HG02970 (cell line): ENCODE measurements around the gene MKI67.

Experiments
- ATAC-seq: cut with Tn5 transposase; IDR thresholded peaks from one replicate; pipeline ENCODE4 v1.9.1; 2021; ENCODE audit warnings: mild to moderate bottlenecking, moderate library complexity, moderate number of reproducible peaks; ENCODE audit not compliant: unreplicated experiment, low FRiP score

The MKI67 gene

DNA sequence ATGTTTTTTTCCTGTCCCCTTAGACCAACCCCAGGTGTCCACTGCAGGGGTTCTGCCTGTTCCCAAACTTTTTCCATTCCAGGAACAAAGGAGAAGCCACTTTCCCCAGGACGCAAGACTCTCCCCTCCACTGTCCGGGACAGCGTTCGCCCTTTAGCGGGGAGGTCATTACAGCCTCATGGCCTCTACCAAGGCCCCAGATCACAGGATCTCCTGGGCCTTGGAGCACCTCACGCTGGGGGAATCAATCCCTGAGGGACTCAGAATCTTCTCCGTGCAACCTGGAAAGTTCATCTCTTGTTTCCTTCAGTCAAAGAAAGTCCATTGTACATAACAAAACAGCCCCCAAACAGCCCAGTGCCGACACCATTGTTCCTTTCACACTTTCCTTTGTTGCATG lies 41.2 kb downstream of the MKI67 start:
- ATAC-seq = no peak

DNA sequence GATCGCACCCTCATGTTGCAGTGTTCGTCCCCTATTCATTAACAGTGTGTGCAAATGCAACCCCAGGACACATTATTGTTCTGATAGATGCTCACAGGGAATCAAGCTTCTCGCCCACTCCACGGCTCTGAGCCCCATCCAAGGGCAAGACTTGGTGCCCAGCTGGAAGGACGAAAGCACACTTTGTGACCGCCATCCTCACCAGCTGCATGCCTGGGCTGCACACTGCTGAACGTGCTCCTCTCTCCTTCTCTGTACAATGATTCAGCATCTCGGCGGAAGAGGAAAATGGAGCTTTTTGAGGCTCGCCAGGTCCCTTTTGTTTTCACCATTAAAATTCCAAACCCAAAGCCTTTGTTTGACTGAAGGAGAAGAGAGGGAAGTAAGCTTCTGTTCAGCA lies 41.9 kb downstream of the MKI67 start:
- no peak for ATAC-seq

DNA sequence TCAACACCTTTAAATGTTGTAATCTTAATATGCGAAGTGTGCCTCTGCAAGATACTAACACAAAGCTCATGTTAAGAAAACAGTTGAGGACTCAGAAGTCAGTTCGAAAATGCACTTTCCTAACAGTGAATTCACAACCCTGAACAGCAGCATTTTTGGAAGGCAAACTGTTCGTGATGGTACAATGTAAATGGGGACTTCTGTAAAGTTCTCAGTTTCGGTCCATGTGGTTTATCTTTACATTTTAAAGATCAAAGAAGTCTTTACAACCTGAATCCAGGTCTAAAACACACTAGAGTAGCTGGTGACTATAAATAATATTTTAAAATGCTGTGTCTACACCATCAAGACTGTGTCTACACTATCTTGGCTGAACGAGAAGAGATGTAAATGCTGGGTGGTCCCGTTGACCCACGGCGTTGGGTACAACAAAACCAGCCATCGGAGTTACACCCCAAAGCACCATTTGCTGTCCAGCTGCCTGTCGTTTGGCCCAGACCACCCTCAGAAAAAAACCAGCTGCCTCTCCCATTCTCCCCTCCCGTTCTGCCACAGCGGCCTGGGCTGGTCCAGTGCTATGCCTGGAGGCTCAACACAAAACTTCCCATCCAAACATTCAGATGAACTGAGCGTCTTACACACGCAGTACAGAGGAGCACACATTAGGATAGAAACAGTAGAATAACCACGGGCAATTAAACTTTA lies 42.9 kb downstream of the MKI67 start:
- no peak for ATAC-seq

DNA sequence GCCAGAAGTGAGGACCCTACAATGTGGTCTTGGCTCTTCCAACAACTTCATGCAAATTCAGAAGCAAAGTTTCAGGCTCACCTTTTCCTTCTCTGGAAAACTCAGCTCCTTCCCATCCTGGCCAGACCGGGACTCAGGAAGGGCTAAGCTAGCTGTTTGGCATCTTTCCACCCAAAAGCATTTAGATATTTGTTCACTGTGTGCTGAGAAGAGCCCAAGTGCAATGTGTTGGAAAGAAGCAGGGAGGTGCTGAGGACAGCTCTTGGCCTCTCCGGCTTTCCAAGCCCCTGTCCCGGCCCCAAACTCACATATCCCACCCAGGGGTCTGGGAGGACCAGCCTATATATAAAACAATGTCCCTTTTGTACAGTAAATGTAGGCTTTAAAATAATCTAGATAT lies 44.5 kb downstream of the MKI67 start:
- no peak for ATAC-seq

DNA sequence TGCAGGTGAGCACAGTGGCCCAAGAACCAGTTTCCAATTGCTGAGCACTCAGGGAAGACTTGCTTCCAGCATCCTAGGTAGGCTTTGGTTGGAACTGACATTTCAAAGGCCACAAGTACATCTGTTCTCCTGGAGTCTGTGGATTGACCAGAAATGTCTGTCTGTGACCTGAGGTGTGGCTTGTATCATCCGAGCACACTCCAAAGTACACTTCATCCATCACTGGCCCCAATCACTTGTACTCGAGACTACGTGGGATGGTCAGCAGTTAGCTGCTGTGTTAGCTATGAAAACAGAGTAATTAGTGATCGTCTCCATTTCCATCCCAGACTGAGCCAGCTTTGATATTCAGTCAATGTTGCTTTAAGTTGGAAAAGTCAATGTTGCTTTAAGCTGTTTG lies 45.0 kb downstream of the MKI67 start:
- no peak for ATAC-seq

DNA sequence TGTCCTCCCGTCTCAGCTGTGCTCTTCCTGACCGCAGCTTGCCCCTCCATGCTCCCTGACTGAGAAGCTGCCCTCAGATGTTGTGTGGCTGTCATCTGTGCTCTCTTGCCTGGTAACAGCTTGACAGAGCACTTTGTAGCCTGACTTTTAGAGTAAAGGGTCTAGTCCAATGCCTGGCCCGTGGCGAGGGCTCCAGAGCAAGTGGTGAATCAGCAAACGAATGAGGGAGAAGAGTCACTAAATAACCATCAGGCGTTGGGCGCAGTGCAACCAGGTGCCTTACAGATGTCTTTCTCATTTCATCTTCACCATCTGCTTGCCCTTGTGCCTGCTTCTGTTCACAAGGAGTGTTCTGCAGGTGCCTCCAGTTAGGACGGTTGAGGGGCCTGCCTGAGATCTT lies 45.6 kb downstream of the MKI67 start:
- ATAC-seq = no peak

DNA sequence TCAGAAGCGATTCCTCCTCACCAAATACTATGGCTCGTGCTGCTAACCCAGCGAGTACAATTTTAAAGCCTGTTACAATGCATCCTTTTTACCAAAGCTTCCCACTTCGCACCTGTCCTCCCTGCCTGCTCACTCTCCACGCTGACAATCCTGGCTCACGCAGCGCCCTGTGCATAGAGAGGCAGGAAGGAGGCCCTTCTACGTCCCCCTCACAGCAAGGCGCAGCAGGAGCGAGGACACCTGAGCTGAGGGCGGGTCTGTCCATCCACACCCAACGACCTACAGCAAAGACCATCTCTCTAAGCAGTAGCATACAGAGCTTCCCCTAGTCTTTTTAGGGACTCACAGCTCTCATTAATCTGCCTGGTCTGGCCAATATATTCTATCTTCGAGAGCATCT lies 46.0 kb downstream of the MKI67 start:
- ATAC-seq = no peak

DNA sequence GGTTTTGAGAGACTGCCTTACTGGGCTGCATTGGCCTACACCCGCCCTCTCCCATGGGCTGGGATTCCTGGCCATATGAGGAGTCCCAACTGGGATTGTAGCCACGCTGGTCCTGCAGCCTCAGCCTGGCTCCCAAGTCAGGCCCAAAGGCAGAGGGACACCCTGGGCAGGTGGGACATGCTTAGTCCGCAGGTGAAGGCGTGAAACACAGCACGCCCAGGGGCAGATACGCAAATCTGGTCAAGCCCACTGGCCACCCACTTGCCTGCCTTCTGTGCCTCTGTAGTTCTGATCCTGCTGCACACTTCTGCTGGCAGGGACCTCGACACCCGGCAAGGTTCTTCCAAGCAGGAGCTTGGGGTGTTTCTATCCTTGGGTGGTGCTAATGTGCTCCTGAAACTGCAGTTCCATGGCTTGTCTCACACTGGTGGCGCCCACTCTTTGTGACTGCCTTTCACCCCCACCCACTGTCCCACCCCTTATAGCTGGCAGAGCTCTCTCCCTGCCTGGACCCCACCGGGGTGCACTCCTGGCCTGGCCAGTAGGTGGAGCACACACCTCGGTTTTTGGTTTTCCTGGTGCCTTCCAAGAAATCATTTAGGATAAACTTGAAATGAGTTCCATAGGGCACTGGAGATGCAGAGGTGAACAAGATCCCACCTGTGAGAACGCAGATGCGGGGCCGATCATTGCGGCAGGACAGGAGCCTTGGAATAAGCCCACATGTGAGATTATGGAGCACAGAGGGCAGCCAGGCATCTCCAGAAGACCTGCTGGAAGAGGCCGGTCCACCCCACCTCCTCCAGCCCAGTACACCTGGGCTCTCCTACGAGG lies 47.9 kb downstream of the MKI67 start:
- no peak for ATAC-seq

DNA sequence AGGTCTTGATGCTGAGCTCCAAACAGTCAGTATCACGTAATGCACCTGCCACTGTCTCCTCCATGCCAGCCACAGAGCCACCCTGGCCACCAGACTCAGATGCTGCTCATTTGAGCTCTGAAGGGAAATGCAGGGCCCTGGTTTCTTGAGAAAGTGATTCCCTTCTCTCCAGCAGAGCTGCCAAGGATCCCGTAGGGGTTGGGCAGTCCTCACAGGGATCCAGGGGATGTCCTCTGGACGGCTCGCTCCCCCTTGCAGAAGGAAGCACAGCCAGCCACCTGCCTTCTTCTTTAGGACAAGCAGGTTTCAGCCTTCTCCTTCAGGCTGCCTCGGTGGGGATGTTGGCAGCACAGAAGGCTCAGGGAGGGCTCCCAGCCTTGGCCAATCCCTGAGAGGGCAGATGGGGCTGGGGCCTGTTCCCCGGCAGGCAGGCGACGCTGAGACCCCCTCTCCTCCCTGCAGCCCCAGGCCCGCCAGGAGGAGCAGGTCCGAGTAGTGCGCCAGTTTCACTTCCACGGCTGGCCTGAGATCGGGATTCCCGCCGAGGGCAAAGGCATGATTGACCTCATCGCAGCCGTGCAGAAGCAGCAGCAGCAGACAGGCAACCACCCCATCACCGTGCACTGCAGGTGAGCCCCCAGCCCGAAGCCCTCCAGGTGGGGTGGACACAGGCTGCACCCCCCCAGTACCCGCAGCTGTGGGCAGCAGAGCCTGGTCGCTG lies 48.9 kb downstream of the MKI67 start:
- no peak for ATAC-seq

DNA sequence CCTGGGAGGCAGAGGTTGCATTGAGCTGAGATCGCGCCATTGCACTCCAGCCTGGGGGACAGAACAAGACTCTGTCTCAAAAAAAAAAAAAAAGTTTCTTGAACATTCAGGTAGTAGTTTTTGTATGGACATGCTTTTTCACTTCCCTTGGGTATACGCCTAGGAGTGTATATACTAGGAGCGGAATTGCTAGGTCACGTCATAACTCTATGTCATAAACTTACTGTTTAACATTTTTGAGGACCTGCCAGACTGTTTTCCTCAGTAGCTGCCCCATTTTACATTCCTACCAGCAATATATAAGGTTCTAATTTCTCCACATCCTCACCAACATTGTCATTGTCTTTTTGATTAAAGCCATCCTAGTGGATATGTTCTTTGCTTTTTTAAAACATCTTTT lies 51.6 kb downstream of the MKI67 start:
- no peak for ATAC-seq

DNA sequence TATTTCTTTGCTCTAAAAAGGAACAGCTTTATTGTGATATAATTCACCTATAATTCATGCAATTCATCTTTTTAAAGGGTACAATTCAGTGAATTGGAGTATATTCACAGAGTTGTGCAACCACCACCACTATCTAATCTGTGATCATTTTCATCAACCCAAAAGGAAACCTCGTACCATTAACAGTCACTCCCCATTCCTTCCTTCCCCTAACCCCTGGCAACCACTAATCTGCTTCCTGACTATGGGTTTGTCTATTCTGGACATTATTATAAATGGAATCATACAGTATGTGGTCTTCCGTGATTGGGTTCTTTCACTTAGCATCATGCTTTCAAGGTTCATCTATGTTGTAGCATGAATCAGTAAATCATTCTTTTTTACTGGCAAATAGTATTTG lies 52.3 kb downstream of the MKI67 start:
- ATAC-seq = no peak

DNA sequence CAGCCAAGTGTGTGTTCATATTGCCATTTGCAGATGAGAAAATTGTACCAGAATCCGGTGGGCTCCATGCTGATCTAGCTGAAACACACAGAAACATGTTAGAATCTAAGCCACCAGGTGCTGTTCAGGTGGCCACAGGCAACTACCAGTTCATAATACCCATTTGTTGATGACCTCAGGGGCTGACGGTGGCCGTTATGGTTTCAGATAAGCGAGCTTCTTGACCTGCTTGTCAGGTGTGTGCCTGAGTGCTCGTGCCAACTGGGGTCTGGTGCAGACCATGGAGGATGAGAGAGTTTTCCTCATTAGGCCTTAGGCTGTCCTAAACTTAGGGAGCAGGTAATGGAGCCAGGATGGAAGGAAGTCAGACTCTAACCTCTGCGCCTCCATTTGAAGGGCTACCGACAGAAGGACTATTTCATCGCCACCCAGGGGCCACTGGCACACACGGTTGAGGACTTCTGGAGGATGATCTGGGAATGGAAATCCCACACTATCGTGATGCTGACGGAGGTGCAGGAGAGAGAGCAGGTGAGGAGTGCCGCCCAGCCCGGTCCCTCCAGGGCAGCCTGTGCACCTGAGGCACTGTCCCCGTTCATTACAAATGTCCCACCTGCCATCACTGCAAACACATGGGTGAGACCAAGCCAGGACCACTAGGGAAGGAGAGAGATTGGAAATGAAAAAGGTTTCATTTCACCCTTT lies 53.1 kb downstream of the MKI67 start:
- ATAC-seq = no peak

DNA sequence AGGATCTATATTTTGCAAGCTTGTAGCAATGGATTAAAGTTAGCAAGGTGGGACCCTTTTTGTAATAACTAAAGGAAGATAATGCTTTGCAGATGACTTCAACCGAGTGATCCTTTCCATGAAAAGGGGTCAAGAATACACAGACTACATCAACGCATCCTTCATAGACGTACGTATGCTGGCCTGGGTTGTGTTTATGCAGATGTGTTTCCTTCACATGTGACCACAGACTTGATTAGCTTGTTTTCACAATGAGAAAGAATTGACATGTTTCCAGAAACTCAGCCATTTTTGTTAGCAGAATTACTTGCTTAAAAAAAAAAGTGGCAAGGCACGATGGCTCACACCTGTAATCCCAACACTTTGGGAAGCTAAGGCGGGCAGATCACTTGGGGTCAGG lies 54.2 kb downstream of the MKI67 start:
- ATAC-seq = no peak

DNA sequence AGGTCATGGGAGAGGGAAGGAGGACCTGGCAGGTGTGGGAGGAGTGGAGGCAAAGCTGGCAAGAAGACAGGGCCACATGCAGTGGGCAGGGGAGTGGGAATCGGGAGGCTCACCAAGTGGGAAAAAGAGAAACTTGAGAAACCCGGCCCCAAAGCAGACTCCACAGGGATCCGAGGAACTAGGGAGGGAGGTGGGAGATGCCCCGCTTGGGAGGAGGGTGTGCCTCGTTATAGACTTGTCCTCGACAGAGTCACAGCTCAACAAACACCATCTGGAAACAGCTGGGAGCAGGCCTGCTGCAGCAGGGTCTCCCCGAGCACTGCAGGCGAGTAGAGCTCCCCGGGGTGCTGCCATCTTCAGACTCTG lies 54.8 kb downstream of the MKI67 start:
- ATAC-seq = no peak

DNA sequence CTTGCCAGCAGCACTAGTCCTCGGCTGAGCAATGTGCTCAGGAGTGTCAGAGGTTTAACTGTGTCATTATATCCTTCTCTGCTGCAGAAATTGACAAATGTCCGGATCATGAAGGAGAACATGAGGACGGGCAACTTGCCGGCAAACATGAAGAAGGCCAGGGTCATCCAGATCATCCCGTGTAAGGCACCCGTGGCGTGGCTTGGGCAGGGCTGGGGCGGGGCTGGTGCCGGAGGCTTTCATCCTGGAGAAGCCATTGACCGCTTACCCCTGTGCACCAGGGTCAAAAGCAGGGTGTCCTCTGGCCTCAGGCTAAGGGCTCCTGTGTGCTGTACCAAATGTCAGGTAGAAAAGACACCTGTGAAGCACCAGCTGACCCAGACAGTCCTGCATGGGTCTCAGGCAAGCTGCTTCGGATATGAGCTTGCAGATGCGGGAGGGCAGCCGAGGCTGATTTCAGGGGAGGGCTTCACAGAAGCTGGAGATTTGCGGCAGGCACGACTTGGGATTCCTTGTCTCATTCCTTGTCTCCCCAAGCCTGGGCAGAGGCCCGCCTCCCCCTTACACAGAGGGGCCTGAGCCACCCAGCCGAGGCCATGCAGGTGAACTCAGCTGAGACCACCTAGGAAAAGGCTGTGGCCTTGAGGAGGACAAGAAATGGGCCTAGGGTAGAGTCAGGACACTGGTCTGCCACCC lies 55.4 kb downstream of the MKI67 start:
- no peak for ATAC-seq

DNA sequence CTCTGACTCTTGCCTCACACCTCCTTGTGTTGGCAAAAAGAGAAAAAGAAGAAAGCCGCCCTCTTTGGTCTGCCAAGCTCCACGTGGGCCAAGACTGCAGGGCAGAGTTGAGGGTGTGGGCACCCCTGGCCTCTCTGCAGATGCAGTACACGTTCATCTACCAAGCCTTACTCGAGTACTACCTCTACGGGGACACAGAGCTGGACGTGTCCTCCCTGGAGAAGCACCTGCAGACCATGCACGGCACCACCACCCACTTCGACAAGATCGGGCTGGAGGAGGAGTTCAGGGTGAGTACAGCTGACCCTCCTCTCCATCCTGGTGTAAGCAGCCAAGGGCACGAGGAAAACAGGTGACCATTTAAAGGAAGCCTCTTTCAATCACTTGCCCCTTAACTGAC lies 56.1 kb downstream of the MKI67 start:
- no peak for ATAC-seq

DNA sequence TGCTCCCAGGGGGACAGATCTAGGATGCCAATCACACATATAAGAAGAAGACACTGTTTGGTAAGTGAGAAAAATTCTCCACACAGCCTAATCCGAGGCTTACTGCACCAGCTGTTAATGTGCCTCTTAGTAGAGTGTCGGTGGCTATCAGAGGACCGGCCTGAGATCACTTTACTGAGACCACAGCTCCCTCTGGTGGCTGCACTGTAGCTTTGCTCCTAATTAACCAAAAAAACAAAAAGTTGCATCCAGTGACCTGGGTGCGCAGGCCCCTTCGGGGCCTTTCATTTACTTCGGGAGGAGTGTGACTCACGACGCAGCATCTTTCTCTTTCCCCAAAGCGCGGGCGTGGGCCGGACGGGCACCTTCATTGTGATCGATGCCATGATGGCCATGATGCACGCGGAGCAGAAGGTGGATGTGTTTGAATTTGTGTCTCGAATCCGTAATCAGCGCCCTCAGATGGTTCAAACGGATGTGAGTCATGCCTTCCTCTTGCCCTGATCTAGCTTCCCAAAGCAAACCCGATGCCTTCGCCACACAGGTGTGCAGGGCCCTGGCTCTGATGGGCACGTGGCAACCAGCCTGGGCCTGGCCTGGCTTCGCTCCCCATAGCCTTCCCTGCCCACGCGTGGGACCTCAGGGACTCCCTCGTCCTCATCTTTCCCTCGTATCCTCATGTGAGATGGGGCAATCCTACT lies 56.7 kb downstream of the MKI67 start:
- ATAC-seq = no peak

DNA sequence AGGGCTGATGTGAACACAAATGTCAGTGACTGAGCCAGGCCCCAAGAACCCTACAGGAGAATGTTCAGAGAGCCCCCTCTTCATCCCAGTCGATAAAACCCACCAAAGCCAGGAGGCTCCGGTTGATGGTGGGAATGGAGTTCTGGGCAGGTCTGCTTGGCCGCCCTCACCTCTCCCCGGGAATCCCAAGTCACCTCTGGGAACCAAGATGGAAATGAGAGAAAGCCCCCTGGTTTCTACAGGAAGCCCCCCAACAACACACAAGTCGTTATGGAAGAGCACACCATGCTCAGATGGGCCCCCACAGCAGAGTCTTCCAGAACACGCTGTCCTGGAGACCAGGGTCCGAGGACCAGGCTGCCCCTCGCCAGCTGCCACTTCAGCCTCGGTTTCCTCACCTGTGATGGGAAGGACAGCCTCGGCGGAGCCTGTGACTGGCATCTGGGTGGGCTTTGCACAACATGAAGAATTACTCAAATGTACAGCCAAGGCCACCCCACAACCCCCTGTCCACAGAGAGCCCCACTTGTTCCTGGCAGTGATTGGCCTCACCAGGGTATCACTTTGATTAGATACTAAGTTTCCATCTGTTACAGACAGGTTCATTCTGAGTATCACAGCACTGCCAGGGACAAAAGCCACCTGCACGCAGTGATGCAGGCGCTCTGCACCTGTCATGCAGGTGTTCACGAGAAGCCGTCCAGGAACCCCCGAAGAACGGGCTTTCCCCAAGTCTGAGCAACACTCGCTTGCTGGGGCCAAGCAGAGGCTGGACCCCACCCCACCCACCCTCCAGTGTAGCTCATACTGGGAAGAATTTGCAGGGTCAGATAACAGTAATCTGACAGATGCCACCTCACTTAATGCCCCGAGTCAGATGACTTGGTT lies 57.6 kb downstream of the MKI67 start:
- ATAC-seq = no peak
